Stimulated activated CD4-positive, alpha-beta T cell treated with anti-CD3 and anti-CD28 coated beads, Interleukin-15, amount 100 ng/mL, for 1 hour (primary cell): Measurements from ENCODE around the gene HPN.

Source experiments
- DNase-seq, 2 donors: peaks; one replicate each; pipeline ENCODE4 v3.0.0-alpha.2; 2020; ENCODE audit warnings: low read depth in 1 of 2, low spot score in 1 of 2

HPN gene

GRCh38 chr19:35060160-35060855 lies 18.8 kb downstream of the HPN start:
- no peak for DNase-seq

- no peak for DNase-seq
Measured at GRCh38 chr19:35061583-35062373, 20.3 kb downstream of the HPN start.

- DNase-seq, result no peak
Measured at GRCh38 chr19:35062942-35063341, 21.4 kb downstream of the HPN start.

- DNase-seq, result no peak
Measured at GRCh38 chr19:35063940-35064818, 22.7 kb downstream of the HPN start.

- DNase-seq, result no peak
Measured at GRCh38 chr19:35065574-35065973, 24.1 kb downstream of the HPN start.

- DNase-seq, result no peak
Measured at GRCh38 chr19:35066121-35066520, 24.6 kb downstream of the HPN start.

- DNase-seq, result peak; percentile 81 to 90
Measured at GRCh38 chr19:35066691-35067563, 25.4 kb downstream of the HPN start.

GRCh38 chr19:35068941-35069634 lies 27.6 kb downstream of the HPN start:
- DNase-seq, result no peak

- no peak for DNase-seq
Measured at GRCh38 chr19:35069696-35070095, 28.2 kb downstream of the HPN start.

- no peak for DNase-seq
Measured at GRCh38 chr19:35070471-35070870, 28.9 kb downstream of the HPN start.

- no peak for DNase-seq
Measured at GRCh38 chr19:35073516-35073915, 32.0 kb downstream of the HPN start.

GRCh38 chr19:35073941-35074340 lies 32.4 kb downstream of the HPN start:
- no peak for DNase-seq

GRCh38 chr19:35074426-35075201 lies 33.1 kb downstream of the HPN start:
- DNase-seq, result no peak

- no peak for DNase-seq
Measured at GRCh38 chr19:35075202-35076025, 33.9 kb downstream of the HPN start.

GRCh38 chr19:35076026-35076370 lies 34.5 kb downstream of the HPN start:
- DNase-seq, result no peak

- DNase-seq, result no peak
Measured at GRCh38 chr19:35076657-35077056, 35.1 kb downstream of the HPN start.

GRCh38 chr19:35077411-35078223 lies 36.1 kb downstream of the HPN start:
- no peak for DNase-seq

- DNase-seq, result no peak
Measured at GRCh38 chr19:35079826-35080225, 38.3 kb downstream of the HPN start.
